ENCODE data around the gene CXCR5. TPM values are rescaled to one million over a fixed set of nuclear protein-coding genes. Genes with fewer than 3 reads are reported as not detected.

CXCR5 gene
- total and polyA plus RNA-seq, 4 donors, result 0.06 to 0.92 TPM; not detected in 2

GRCh38 chr11:118907051-118908042 lies 23.7 kb downstream of the CXCR5 start (continued):
- TF ChIP-seq, protein P1, sequence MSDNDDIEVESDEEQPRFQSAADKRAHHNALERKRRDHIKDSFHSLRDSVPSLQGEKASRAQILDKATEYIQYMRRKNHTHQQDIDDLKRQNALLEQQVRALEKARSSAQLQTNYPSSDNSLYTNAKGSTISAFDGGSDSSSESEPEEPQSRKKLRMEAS (IDR thresholded peaks at IDR 0.05), result no peak
- TF ChIP-seq ZBTB33 (IDR thresholded peaks at IDR 0.05), result no peak
- TF ChIP-seq, protein P2, sequence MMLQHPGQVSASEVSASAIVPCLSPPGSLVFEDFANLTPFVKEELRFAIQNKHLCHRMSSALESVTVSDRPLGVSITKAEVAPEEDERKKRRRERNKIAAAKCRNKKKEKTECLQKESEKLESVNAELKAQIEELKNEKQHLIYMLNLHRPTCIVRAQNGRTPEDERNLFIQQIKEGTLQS (IDR thresholded peaks at IDR 0.05), result peak; percentile 8
- TF ChIP-seq FOXA1 (IDR thresholded peaks at IDR 0.05), result no peak
- TF ChIP-seq SP1 (IDR thresholded peaks at IDR 0.05), result no peak
- peak in 1 of 2 donors; percentile 44 for TF ChIP-seq RXRA (IDR thresholded peaks at IDR 0.05)

DNA sequence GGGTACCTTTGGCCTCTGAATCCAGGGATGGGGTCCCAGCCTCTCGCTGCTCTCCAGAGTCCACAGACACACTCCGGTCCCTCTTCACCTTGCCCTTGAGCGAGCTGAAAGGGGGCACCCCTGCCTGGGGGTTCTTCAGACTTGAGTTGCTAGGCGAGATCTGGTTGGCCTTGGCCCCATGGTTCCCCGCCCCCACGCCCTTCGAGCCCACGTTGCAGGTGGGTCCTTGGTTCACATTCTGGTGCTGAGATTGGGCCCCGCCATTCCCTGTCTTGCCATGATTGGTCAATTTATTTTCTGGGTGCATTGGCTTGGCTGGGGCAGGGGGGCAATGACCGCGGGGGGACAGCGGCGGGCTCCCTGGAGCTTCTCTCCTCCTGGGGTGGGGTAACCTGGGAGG lies 24.6 kb downstream of the CXCR5 start:
- Histone ChIP-seq H3K4me1 (ENCODE audit: control insufficient read depth in 4 of 4, insufficient read depth in 4 of 4, low read length in 3 of 4) (peaks cover 15 to 50% (median 26%) of the 10 kb centered on the region in 4 donors), H3K4me3 (ENCODE audit: low read depth in 1 of 3, low read length in 3 of 3) (no peak overlapping the region), H3K27ac (ENCODE audit: low read depth in 1 of 2, low read length in 2 of 2) (no peak overlapping the region), H3K27me3 (ENCODE audit: control insufficient read depth in 4 of 4, insufficient read depth in 4 of 4, low read length in 3 of 4) (no peaks in the 10 kb centered on the region), H3K9me3 (ENCODE audit: control insufficient read depth in 4 of 4, low read length in 3 of 4) (no peaks in the 10 kb centered on the region), H3K36me3 (ENCODE audit: control insufficient read depth in 4 of 4, insufficient read depth in 3 of 4, low read depth in 1 of 4, low read length in 3 of 4) (peaks cover 0 to 13% (median 7%) of the 10 kb centered on the region in 4 donors), H3K9ac (ENCODE audit: low read depth in 1 of 2, low read length in 2 of 2) (no peak overlapping the region)
- 86% methylated on average over 13 of the region's 13 CpGs for WGBS
- no peak for DNase-seq (ENCODE audit: low spot score)
- TF ChIP-seq TAF1 (conservative IDR thresholded peaks at IDR 0.05) (no peak), NR2F2 (IDR thresholded peaks at IDR 0.05) (no peak), RXRA (IDR thresholded peaks at IDR 0.05) (no peak), RAD21 (IDR thresholded peaks at IDR 0.05) (no peak), JUND (IDR thresholded peaks at IDR 0.05) (no peak), SP1 (IDR thresholded peaks at IDR 0.05) (no peak), ZBTB33 (IDR thresholded peaks at IDR 0.05) (no peak), HNF4G (IDR thresholded peaks at IDR 0.05) (no peak), FOXA1 (IDR thresholded peaks at IDR 0.05) (no peak)
- TF ChIP-seq, protein P1 (IDR thresholded peaks at IDR 0.05), result no peak

- no peak for TF ChIP-seq HNF4G (IDR thresholded peaks at IDR 0.05)
- TF ChIP-seq, protein P1 (IDR thresholded peaks at IDR 0.05), result no peak
- peak in 1 of 2 donors; percentile 24 for TF ChIP-seq RAD21 (IDR thresholded peaks at IDR 0.05)
- TF ChIP-seq EGR1 (IDR thresholded peaks at IDR 0.05; ENCODE audit: low read depth in 2 of 2), result no peak
- TF ChIP-seq, protein P2 (IDR thresholded peaks at IDR 0.05), result no peak
- TF ChIP-seq SP1 (IDR thresholded peaks at IDR 0.05), result no peak
- H3K36me3 ChIP-seq (ENCODE audit: control insufficient read depth in 4 of 4, insufficient read depth in 3 of 4, low read depth in 1 of 4, low read length in 3 of 4), result peaks cover 0 to 7% (median 2%) of the 10 kb centered on the region in 4 donors
- H3K4me1 ChIP-seq (ENCODE audit: control insufficient read depth in 4 of 4, insufficient read depth in 4 of 4, low read length in 3 of 4), result peaks cover 17 to 56% (median 30%) of the 10 kb centered on the region in 4 donors
- WGBS, result 47% methylated on average over 17 of the region's 17 CpGs
- H3K9ac ChIP-seq (ENCODE audit: low read depth in 1 of 2, low read length in 2 of 2), result no peak overlapping the region
- no peaks in the 10 kb centered on the region for H3K27me3 ChIP-seq (ENCODE audit: control insufficient read depth in 4 of 4, insufficient read depth in 4 of 4, low read length in 3 of 4)
- no peaks in the 10 kb centered on the region for H3K9me3 ChIP-seq (ENCODE audit: control insufficient read depth in 4 of 4, low read length in 3 of 4)
- no peak for DNase-seq (ENCODE audit: low spot score)
- H3K4me3 ChIP-seq (ENCODE audit: low read depth in 1 of 3, low read length in 3 of 3), result no peak overlapping the region
- H3K27ac ChIP-seq (ENCODE audit: low read depth in 1 of 2, low read length in 2 of 2), result peak overlapping the region; percentile 57 to 79
Measured at GRCh38 chr11:118908901-118909618, 25.4 kb downstream of the CXCR5 start.

All from liver (tissue), 9 donors.